Stimulated activated CD8-positive, alpha-beta memory T cell treated with anti-CD3 and anti-CD28 coated beads, Interleukin-12 subunit alpha, Interleukin-12 subunit beta, amount 100 ng/mL, for 4 hours (primary cell): ENCODE measurements around the gene NR2F6.
"Not testable (repeated sequence)": the region's sequence is repeated elsewhere in the genome, so short reads cannot be mapped to it uniquely, and the experiment has no call there.

ENCODE experiments used
- DNase-seq: peaks from one replicate; pipeline ENCODE4 v3.0.0-alpha.2; 2020; ENCODE audit warnings: low read depth

The NR2F6 gene

DNA sequence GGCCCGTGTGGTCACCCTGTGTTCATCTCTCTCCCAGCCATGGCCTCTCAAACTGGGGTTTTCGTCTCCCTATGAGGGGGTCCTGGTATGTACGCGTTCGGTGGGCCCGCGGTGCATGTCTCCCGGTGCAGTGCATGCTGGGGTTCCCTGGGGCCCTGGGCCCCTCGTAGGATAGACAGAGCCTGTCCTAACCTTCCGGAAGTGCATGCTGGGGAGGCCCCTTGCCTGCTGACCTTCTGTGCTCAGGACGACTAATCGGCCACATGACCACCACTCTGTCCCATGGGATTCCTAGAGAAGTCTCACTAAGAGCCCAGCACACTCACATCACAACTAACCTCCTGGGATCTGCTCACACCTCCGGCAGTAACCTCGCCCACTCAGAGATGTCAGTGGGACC, 35.4 kb downstream of the NR2F6 start:
- no peak for DNase-seq

DNA sequence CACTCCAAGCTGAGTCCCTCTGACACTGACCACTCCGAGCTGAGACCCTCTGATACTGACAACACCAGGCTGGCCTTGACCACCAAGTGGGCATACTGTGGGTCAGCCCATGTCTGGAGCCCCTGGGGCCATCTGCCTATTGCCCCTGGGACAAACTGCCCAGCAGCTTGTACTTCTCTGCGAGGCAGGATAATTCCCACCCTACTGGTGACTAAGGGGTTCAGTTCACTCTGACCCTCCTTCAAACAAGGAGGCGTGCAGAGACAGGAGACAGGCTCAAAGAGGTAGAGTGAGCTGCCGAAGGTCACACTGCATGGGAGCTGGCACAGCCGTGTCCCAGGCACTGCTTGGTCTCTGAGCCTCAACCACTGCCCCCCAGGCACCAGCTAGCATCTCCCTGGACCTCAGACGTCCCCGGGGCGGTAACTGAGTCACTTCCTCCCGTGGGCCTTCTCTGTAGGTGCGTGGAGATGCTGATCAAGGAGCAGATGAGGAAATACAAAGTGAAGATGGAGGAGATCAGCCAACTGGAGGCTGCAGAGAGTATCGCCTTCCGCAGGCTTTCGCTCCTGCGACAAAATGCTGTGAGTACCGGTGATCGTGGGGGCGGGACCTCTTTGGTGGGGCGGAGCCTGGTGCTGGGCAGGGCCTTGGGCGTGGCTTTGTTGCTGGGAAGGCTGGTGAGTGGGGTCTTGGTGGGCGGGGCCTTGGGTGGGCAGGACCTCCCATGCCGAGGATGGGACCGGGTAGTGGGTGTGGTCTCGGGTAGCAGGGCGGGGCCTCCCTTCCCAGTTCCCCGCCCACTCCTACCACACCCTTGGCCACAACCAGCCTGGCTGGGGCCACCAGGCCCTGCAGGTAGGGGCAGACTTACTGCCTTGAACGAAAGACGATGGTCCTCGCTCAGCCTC, 36.3 kb downstream of the NR2F6 start:
- DNase-seq, result no peak

DNA sequence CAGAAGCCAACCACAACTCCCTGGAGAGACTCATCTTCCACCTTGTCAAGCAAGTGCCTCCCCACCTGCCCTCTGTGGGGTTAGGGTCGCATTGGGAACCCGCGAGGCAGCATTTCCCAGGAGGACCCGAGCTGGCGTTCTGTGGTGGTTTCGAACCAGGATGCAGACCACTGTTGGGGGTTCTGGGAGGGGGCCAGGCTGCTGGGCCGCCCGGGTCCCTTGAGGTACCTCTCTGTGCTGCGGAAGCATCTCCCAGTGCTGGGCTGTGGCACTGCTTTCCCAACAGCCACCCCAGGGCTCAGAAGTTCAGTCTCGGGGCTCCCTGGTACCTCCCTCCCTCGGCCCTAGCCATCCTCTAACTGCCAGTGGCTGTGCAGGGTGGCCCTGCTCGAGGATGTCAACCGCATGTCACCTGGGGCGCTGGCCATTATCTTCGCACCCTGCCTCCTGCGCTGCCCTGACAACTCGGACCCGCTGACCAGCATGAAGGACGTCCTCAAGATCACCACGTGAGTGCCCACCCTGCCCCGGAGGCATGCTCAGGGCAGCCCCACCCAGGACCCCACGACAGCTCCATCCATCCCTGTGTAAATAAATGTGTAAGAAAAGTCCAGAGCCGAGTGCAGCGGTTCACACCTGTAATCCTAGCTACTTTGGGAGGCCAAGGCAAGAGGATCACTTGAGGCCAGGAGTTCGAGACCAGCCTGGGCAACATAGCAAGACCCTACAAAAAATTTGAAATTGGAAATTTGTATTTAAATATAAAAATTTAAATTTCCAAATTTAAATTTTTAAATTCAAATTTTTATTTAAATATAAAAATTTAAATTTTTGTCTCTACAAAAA, 38.8 kb downstream of the NR2F6 start:
- no peak for DNase-seq

DNA sequence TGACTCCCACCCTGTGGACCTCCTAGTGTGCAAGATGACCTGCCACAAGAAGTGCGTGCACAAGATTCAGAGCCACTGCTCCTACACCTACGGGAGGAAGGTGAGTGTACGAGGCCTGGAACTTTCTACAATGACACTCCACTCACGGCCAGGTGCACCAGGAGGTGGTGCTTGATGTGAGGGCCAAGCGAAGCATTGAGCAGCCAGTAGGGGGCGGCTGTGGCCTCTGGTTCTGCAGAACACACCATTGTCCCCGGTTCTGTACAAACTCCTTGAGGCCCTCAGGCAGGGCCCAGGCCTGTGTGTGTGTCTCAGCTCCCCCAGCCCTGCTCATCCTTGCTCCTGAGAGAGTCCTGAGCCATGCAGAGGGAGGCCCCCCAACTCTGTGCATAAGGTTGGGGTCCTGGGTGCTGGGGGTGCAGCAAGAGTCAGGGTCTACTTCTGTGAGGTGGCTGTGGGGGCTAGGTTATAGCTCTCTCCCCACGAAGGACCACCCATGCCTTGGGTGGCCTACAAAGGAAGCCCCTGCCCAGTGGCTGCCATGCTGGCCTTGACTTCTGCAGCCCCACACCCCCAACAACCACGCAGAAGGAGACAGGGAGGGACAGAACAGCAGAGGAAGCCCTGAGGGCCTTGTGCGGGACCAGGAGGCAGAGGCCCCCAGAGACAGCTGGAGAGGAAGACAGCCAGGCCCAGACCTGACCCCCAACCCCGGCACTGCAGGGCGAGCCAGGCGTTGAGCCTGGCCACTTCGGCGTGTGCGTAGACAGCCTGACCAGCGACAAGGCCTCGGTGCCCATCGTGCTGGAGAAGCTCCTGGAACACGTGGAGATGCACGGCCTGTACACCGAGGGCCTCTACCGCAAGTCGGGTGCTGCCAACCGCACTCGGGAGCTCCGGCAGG, 40.2 kb downstream of the NR2F6 start:
- no peak for DNase-seq

GRCh38 chr19:17202713-17203112, 43.0 kb downstream of the NR2F6 start:
- DNase-seq, result no peak

DNA sequence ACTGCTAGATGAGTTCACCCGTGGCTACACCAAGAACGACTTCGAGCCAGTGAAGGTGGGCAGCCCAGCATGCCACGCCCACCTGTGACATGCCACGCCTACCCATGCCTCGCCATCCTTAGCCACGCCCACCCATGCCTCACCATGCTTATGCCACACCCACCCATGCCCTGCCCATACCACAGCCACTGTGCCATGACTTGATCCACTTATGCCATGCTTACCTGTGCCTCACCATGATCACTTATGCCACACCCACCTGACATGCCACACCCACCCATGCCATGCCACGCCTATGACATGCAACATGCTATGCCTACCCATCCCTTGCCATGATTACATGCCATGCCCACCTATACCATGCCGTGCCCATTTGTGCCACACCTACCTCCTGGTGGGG, 43.5 kb downstream of the NR2F6 start:
- DNase-seq, result no peak

DNA sequence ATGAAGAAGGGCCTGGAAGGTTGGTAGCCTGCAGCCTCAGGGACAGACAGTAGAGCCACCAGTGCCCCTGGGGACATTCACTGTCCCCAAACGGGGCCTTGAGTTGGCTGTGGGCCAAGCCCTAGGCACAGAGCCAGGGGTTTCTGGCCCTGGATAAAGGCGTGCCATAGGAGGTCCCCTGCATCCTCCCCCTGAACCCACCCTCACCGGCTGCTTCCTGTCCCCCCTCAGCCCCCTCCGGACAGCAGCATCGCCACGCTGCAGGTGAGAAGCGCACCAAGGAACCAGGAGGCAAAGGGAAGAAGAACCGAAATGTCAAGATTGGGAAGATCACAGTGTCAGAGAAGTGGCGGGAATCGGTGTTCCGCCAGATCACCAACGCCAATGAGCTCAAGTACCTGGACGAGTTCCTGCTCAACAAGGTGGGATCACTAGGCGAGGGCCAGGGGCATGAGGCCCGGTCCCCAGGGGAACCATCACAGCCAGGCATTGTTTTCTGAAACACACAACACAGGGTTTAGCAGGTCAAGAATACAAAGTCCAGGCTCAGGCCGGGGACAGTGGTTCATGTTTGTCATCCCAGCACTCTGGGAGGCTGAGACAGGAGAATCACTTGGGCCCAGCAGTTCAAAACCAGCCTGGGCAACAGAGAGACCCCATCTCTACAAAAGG, 45.2 kb downstream of the NR2F6 start:
- no peak for DNase-seq

GRCh38 chr19:17197666-17198065, 48.1 kb downstream of the NR2F6 start:
- DNase-seq, result no peak

- DNase-seq, result no peak
Observed at GRCh38 chr19:17196610-17197009, 49.1 kb downstream of the NR2F6 start.

DNA sequence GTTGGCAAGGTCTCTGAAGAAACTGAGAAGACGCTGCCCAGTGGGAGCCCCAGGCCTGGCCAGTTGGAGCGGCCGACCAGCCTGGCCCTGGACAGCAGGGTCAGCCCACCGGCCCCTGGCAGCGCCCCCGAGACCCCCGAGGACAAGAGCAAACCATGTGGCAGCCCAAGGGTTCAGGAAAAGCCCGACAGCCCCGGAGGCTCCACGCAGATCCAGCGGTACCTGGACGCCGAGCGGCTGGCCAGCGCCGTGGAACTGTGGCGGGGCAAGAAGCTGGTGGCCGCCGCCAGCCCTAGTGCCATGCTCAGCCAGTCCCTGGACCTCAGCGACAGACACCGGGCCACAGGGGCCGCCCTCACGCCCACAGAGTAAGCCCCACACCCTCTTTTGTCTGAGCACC, 50.6 kb downstream of the NR2F6 start:
- no peak for DNase-seq

DNA sequence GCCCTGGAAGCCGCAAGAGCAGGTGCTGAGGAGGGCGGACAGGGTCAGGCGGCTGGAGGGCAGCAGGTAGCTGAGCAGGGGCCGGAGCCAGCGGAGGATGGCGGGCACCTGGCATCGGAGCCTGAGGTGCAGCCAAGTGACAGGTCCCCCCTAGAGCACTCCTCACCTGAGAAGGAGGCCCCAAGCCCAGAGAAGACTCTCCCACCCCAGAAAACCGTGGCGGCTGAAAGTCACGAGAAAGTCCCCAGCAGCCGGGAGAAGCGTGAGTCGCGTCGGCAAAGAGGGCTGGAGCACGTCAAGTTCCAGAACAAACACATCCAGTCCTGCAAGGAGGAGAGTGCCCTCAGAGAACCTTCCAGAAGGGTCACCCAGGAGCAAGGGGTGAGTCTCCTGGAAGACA, 51.1 kb downstream of the NR2F6 start:
- no peak for DNase-seq

GRCh38 chr19:17192751-17193150, 53.0 kb downstream of the NR2F6 start:
- no peak for DNase-seq

DNA sequence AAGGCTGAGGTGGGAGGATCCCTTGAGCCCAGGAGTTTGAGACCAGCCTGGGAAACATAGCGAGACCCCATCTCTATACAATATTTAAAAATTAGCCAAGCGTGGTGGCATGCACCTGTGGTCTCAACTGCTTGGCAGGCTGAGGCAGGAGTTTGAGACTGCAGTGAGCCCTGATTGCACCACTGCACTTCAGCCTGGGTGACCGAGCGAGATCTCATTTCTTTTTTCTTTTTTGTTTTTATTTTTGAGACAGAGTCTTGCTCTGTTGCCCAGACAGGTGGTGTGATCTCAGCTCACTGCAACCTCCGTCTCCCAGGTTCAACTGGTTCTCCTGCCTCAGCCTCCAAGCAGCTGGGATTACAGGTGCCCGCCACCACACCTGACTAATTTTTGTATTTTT, 54.0 kb downstream of the NR2F6 start:
- not testable (repeated sequence) for DNase-seq

- DNase-seq, result no peak
Observed at GRCh38 chr19:17185590-17185989, 60.1 kb downstream of the NR2F6 start.

DNA sequence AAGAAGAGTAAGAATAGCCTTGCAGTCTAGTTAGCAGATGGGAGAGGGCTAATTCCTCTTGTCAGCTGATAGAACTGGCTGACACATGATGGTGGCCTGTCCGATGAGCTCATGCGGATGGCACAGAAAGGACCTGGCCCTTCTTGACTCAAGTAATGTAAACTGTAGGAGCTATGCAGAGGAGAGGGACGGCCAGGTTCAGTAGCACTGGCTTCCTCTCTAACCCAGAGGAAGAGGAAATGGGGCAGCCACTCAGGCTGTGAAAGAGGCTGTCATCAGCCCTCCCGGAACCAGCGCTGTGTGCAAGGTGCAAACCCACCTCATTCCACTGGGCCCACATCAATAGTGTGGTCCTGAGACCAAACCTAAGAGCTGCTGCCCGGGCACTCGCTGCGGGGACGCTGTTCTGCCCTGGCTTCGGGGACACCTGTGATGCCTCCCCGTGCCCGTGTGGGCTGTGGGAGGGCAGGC, 61.3 kb downstream of the NR2F6 start:
- DNase-seq, result peak; percentile 40

DNA sequence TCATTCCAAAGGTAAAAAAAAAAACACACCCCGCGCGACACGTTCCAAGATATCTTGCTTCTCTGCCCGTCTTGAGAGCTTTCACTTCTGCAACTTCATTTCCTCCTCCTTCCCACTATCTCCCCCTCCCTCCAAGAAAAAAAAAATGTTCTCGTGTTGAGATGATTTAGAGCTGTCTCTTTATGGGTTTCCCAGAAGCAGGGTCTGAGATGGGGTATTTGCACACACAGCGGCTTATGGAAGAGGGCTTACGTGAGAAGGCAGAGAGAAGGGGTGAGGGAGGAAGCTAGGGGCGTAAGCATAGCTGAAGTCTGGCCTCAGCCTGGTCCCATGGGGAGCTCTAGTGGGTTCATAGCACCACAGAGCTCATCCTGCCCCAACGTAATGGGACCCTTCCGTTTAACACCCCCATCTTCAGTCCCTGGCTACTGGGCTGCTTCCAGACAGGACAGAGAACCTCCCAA, 61.8 kb downstream of the NR2F6 start:
- peak; percentile 6 for DNase-seq

- DNase-seq, result no peak
Observed at GRCh38 chr19:17183271-17183761, 62.4 kb downstream of the NR2F6 start.
